ENCODE results near the gene NOP10. TPM values are rescaled to one million over a fixed set of nuclear protein-coding genes. Genes with fewer than 3 reads are reported as not detected.

The NOP10 gene
- total and polyA plus RNA-seq, 2 of the 8 experiments (the other 6 are each of a cell fraction or from before 2014, with no cell fraction given), result 285 to 981 TPM

- no peak overlapping the region for H3K56ac ChIP-seq (replicated peaks; ENCODE audit: insufficient read length, low read depth, low read length)
- H2BK5ac ChIP-seq (ENCODE audit: low read depth, low read length), result no peak overlapping the region
- POLR2A ChIA-PET (ENCODE audit: partially characterized antibody), result no interaction called here
- no peak overlapping the region for H2BK12ac ChIP-seq (ENCODE audit: low read depth, low read length)
- H2BK15ac ChIP-seq (ENCODE audit: low read length), result no peak overlapping the region
- H4K8ac ChIP-seq (ENCODE audit: extremely low read depth, insufficient read depth, low read length), result no peak overlapping the region
- H3K23ac ChIP-seq (ENCODE audit: insufficient read length), result no peak overlapping the region
- H2BK120ac ChIP-seq (replicated peaks; ENCODE audit: low read depth, low read length), result no peak overlapping the region
- DNase-seq (ENCODE audit: low read depth in 1 of 2, low spot score in 2 of 2) (no peak), FAIRE-seq (no peak)
- no peak overlapping the region for H2AFZ ChIP-seq (ENCODE audit: low read length)
- no peak overlapping the region for H2BK20ac ChIP-seq (ENCODE audit: low read length)
- H3K4me3 ChIP-seq (ENCODE audit: extremely low read depth in 1 of 4, insufficient read depth in 2 of 4, low read depth in 3 of 4, low read length in 4 of 4), result no peak overlapping the region
- no peaks in the 10 kb centered on the region for H3K79me1 ChIP-seq (ENCODE audit: low read depth, low read length)
- H3K79me2 ChIP-seq (ENCODE audit: control insufficient read depth in 1 of 2, insufficient read depth in 2 of 2, low read length in 2 of 2), result no peaks in the 10 kb centered on the region
- no peak overlapping the region for H4K5ac ChIP-seq (ENCODE audit: insufficient read length, low read depth, low read length)
- no peak overlapping the region for H3K14ac ChIP-seq (ENCODE audit: insufficient read length)
- H3K23me2 ChIP-seq (ENCODE audit: low read depth, low read length), result no peaks in the 10 kb centered on the region; the same call in 1 of the 2 replicates
- H3K27me3 ChIP-seq (replicated peaks in 1 of 4; ENCODE audit: control insufficient read depth in 3 of 4, extremely low read depth in 1 of 4, insufficient read depth in 3 of 4, low read length in 3 of 4), result no peaks in the 10 kb centered on the region
- no peak overlapping the region for H3K27ac ChIP-seq (ENCODE audit: low read depth, low read length)
- peaks cover 0 to 2% (median 0%) of the 10 kb centered on the region in 4 experiments; a peak in 2 of 7 replicates for H3K4me1 ChIP-seq (replicated peaks in 1 of 4; ENCODE audit: control insufficient read depth in 3 of 4, insufficient read depth in 4 of 4, low read length in 3 of 4)
- H4K91ac ChIP-seq (replicated peaks; ENCODE audit: insufficient read length, low read length), result no peak overlapping the region
- peaks cover 7% of the 10 kb centered on the region in 2 experiments; a peak in 1 of 4 replicates for H3K9me3 ChIP-seq (ENCODE audit: insufficient read depth in 2 of 2, low read depth in 1 of 2, low read length in 1 of 2)
- H3K36me3 ChIP-seq (ENCODE audit: control insufficient read depth in 2 of 4, insufficient read depth in 4 of 4, low read length in 3 of 4), result 0 out of 8 replicates have a peak, but pooled peaks cover 0 to 5% (median 0%) of the 10 kb centered on the region in 4 experiments
- no peak overlapping the region for H3K4me2 ChIP-seq (ENCODE audit: insufficient read depth in 1 of 2, low read depth in 2 of 2, low read length in 2 of 2)
- no peak overlapping the region for H3K18ac ChIP-seq (ENCODE audit: extremely low read depth, low read length)
- no peak overlapping the region for H3K9ac ChIP-seq (replicated peaks in 1 of 4; ENCODE audit: extremely low read depth in 1 of 4, low read depth in 3 of 4, low read length in 3 of 4)
- no peaks in the 10 kb centered on the region for H4K20me1 ChIP-seq (replicated peaks in 1 of 2; ENCODE audit: control insufficient read depth in 1 of 2, insufficient read depth in 2 of 2, low read length in 2 of 2)
- CTCF ChIA-PET (ENCODE audit: partially characterized antibody), result no interaction called here
- 94% methylated on average over 10 of the region's 10 CpGs; no CpG with 5 or more reads in 1 of the 2 experiments for WGBS, 2 experiments (ENCODE audit: extremely low coverage in 1 of 2, insufficient coverage in 1 of 2, insufficient read length in 1 of 2, insufficient replicate concordance in 2 of 2, low coverage in 1 of 2, low lambda C conversion rate in 2 of 2, missing lambda C conversion rate in 1 of 2)
- no peak overlapping the region for H2AK5ac ChIP-seq (ENCODE audit: low read depth, low read length)
- no peak overlapping the region for H3K4ac ChIP-seq (replicated peaks; ENCODE audit: insufficient read length, low read depth, low read length)
- TF ChIP-seq BRCA1 (IDR thresholded peaks at IDR 0.05; ENCODE audit: low read depth, low read length) (no peak), SAP30 (IDR thresholded peaks at IDR 0.05; ENCODE audit: insufficient read depth, insufficient replicate concordance, low read length) (no peak), CHD2 (IDR thresholded peaks at IDR 0.05; ENCODE audit: low read length) (no peak), GTF2F1 (IDR thresholded peaks at IDR 0.05; ENCODE audit: borderline replicate concordance, low read depth, low read length) (no peak), FOSL1 (IDR thresholded peaks at IDR 0.05; ENCODE audit: insufficient read depth, low read depth, low read length) (no peak), POU5F1 (IDR thresholded peaks at IDR 0.05; ENCODE audit: low read depth, low read length) (no peak), TCF12 (IDR thresholded peaks at IDR 0.05; ENCODE audit: low read depth, low read length) (no peak), MAFK (IDR thresholded peaks at IDR 0.05; ENCODE audit: low read depth, low read length) (no peak), RNF2 (IDR thresholded peaks at IDR 0.05; ENCODE audit: borderline replicate concordance, low read depth, low read length, missing control alignments, poor library complexity, severe bottlenecking) (no peak), RFX5 (IDR thresholded peaks at IDR 0.05; ENCODE audit: borderline replicate concordance, low read depth, low read length) (no peak)
- TF ChIP-seq, protein P1, sequence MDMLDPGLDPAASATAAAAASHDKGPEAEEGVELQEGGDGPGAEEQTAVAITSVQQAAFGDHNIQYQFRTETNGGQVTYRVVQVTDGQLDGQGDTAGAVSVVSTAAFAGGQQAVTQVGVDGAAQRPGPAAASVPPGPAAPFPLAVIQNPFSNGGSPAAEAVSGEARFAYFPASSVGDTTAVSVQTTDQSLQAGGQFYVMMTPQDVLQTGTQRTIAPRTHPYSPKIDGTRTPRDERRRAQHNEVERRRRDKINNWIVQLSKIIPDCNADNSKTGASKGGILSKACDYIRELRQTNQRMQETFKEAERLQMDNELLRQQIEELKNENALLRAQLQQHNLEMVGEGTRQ (IDR thresholded peaks at IDR 0.05; ENCODE audit: low read length), result no peak
Measured at GRCh38 chr15:34323217-34323616, 19.7 kb downstream of the NOP10 start.

All from H1 (cell line).